A549 (cell line): ENCODE results near the gene CYFIP2. TPM values are rescaled to one million over a fixed set of nuclear protein-coding genes. Genes with fewer than 3 reads are reported as not detected.

ENCODE experiments used
- ATAC-seq, 2 experiments: fragments of 200-7000 bp in 1 of 2; fragments of >200 bp in 1 of 2; cut with Nextera tagmentation in 1 of 2; cut with Tn5 transposase in 1 of 2; 3 replicates each; pipeline versions ENCODE4 v1.8.0 to v1.9.1; 2018 to 2020; ENCODE audit warnings: mild to moderate bottlenecking in 1 of 2, moderate library complexity in 1 of 2
- CTCF ChIA-PET: fragments of 300-600 bp; sonication (Branson Sonifier 250); formaldehyde crosslinking; extraction: SDS; loops from one replicate; lab custom pipeline; 2021; ENCODE audit warnings: antibody characterized with exemption, inconsistent platforms; lab: Yijun Ruan, JAX
- POLR2A ChIA-PET: fragments of 350-600 bp; formaldehyde crosslinking; extraction: SDS; loops from one replicate; lab custom pipeline; 2021; ENCODE audit warnings: antibody characterized with exemption, inconsistent platforms; lab: Yijun Ruan, JAX
- DNase-seq, 2 experiments: peaks; one replicate each; pipeline versions ENCODE4 v3.0.0 to v3.0.0-alpha.2; 2011 to 2016; ENCODE audit warnings: low read depth in 1 of 2, low spot score in 1 of 2
- FAIRE-seq: peaks from 2 replicates; lab custom pipeline; 2011; peaks lifted over from hg19 to GRCh38; lab: Jason Lieb, UNC
- H3K27ac ChIP-seq, 2 experiments: fragments of >200 bp; sonication (Bioruptor Twin); formaldehyde crosslinking; 3 replicates each; pipeline ENCODE4 v1.5.1; 2016 to 2017
- H3K4me1 ChIP-seq: fragments of >200 bp; sonication (Bioruptor Twin); formaldehyde crosslinking; 3 replicates; pipeline ENCODE4 v1.6.1; 2016
- H3K4me2 ChIP-seq: fragments of >200 bp; sonication (Bioruptor Twin); formaldehyde crosslinking; 3 replicates; pipeline ENCODE4 v1.6.1; 2016
- H3K4me3 ChIP-seq: fragments of >200 bp; sonication (Bioruptor Twin); formaldehyde crosslinking; 3 replicates; pipeline ENCODE4 v1.5.1; 2016
- H3K9me3 ChIP-seq: fragments of >200 bp; sonication (Bioruptor Twin); formaldehyde crosslinking; 3 replicates; pipeline ENCODE4 v1.6.1; 2016
- CHD2 ChIP-seq: fragments of 150-350 bp; IDR thresholded peaks from 2 replicates; pipeline ENCODE4 v1.6.1; 2014; ENCODE audit warnings: low read length; ENCODE audit not compliant: partially characterized antibody
- CHD4 ChIP-seq: fragments of 200-600 bp; sonication (generic); IDR thresholded peaks from 2 replicates; pipeline ENCODE4 v1.6.1; 2016; ENCODE audit warnings: antibody characterized with exemption, mild to moderate bottlenecking, borderline replicate concordance
- CTCF ChIP-seq: fragments of >200 bp; sonication (Bioruptor Twin); formaldehyde crosslinking; IDR thresholded peaks from 3 replicates; pipeline ENCODE4 v1.5.1; 2016
- E2F6 ChIP-seq: IDR thresholded peaks from 2 replicates; pipeline ENCODE4 v1.6.1; 2012; ENCODE audit warnings: low read depth, borderline replicate concordance
- EHF ChIP-seq: fragments of 250-450 bp; sonication (Bioruptor Pico); IDR thresholded peaks from 2 replicates; pipeline ENCODE4 v1.5.0; 2020; ENCODE audit warnings: mild to moderate bottlenecking
- EP300 ChIP-seq, 2 experiments: fragments of >200 bp; sonication (Bioruptor Twin); formaldehyde crosslinking; IDR thresholded peaks; 2 replicates in 1 of 2; 3 replicates in 1 of 2; pipeline ENCODE4 v1.6.1; 2016 to 2017
- FOSB ChIP-seq: fragments of 250-450 bp; sonication (Bioruptor Pico); IDR thresholded peaks from 2 replicates; pipeline ENCODE4 v1.5.0; 2020; ENCODE audit warnings: mild to moderate bottlenecking, moderate library complexity
- FOXS1 ChIP-seq: fragments of 250-450 bp; sonication (Bioruptor Pico); IDR thresholded peaks from 2 replicates; pipeline ENCODE4 v1.5.0; 2020; ENCODE audit warnings: mild to moderate bottlenecking, moderate library complexity
- GATA3 ChIP-seq: IDR thresholded peaks from 2 replicates; pipeline ENCODE4 v1.6.1; 2012; ENCODE audit warnings: borderline replicate concordance
- HDAC2 ChIP-seq: fragments of 200-600 bp; sonication (generic); IDR thresholded peaks from 2 replicates; pipeline ENCODE4 v1.6.1; 2016
- HEYL ChIP-seq: fragments of 250-450 bp; sonication (Bioruptor Pico); IDR thresholded peaks from 2 replicates; pipeline ENCODE4 v1.8.0; 2021; ENCODE audit warnings: mild to moderate bottlenecking, moderate library complexity
- HOXA7 ChIP-seq: fragments of 250-450 bp; sonication (Bioruptor Pico); IDR thresholded peaks from 2 replicates; pipeline ENCODE4 v1.5.0; 2020; ENCODE audit warnings: mild to moderate bottlenecking, moderate library complexity
- HOXB13 ChIP-seq: fragments of 250-450 bp; sonication (Bioruptor Pico); IDR thresholded peaks from 2 replicates; pipeline ENCODE4 v1.5.0; 2020; ENCODE audit warnings: low read depth, mild to moderate bottlenecking, moderate library complexity
- JUN ChIP-seq, 2 experiments: fragments of >200 bp; sonication (Bioruptor Twin); formaldehyde crosslinking; IDR thresholded peaks; 2 replicates in 1 of 2; 3 replicates in 1 of 2; pipeline ENCODE4 v1.6.1; 2016 to 2017
- MAX ChIP-seq: IDR thresholded peaks from 2 replicates; pipeline ENCODE4 v1.6.1; 2012
- MYC ChIP-seq: IDR thresholded peaks from 2 replicates; pipeline ENCODE4 v1.6.1; 2012; ENCODE audit warnings: mild to moderate bottlenecking, inconsistent platforms, low read length, improper control_type of control experiment, borderline replicate concordance
- NFE2L2 ChIP-seq: fragments of 150-350 bp; conservative IDR thresholded peaks from 2 replicates; pipeline ENCODE4 v1.6.1; 2014; ENCODE audit warnings: low read length
- NPAS2 ChIP-seq: fragments of 250-450 bp; sonication (Bioruptor Pico); IDR thresholded peaks from 2 replicates; pipeline ENCODE4 v1.8.0; 2022; ENCODE audit warnings: mild to moderate bottlenecking, moderate library complexity, borderline replicate concordance
- RARB ChIP-seq: fragments of 250-450 bp; sonication (Bioruptor Pico); IDR thresholded peaks from 2 replicates; pipeline ENCODE4 v1.8.0; 2021; ENCODE audit warnings: mild to moderate bottlenecking, moderate library complexity
- RNF2 ChIP-seq: fragments of 200-600 bp; sonication (generic); IDR thresholded peaks from 2 replicates; pipeline ENCODE4 v1.6.1; 2016; ENCODE audit warnings: low read depth, mild to moderate bottlenecking, antibody characterized with exemption, moderate library complexity, borderline replicate concordance
- TFCP2L1 ChIP-seq: fragments of 250-450 bp; sonication (Bioruptor Pico); IDR thresholded peaks from 2 replicates; pipeline ENCODE4 v1.5.0; 2021; ENCODE audit warnings: mild to moderate bottlenecking
- USF2 ChIP-seq: fragments of 450-650 bp; IDR thresholded peaks from 2 replicates; pipeline ENCODE4 v1.6.1; 2014; ENCODE audit warnings: antibody characterized with exemption
- ZFP36 ChIP-seq: fragments of 450-650 bp; IDR thresholded peaks from 2 replicates; pipeline ENCODE4 v1.6.1; 2014; ENCODE audit warnings: borderline replicate concordance; ENCODE audit not compliant: partially characterized antibody
- ZSCAN20 ChIP-seq: fragments of 250-450 bp; sonication (Bioruptor Pico); IDR thresholded peaks from 2 replicates; pipeline ENCODE4 v1.8.0; 2022; ENCODE audit warnings: mild to moderate bottlenecking, moderate library complexity
- WGBS: methylation state at CpG from one replicate; pipeline ENCODE4 v1.1.6; 2017; ENCODE audit errors: missing lambda C conversion rate; 5-methylcytosine and 5-hydroxymethylcytosine counted together
- polyA plus RNA-seq, 4 experiments: library from polyadenylated mRNA; depleted of rRNA in 3 of 4; stranded (reverse); fragments of >200 nt; fragmentation: RNase III in 1 of 4; extraction: RNeasy Plus Mini Kit Qiagen cat#74134 plus additional on column Dnase treatment in 1 of 4; gene quantifications; 2 replicates in 3 of 4; 3 replicates in 1 of 4; pipeline ENCODE4 v1.2.3, GENCODE V29; 2011 to 2017
- TF ChIP-seq, protein P1 (sequence below): fragments of 200-600 bp; sonication (generic); IDR thresholded peaks from 2 replicates; pipeline ENCODE4 v1.6.1; 2016; ENCODE audit warnings: antibody characterized with exemption, mild to moderate bottlenecking, moderate library complexity
- TF ChIP-seq, protein P2 (sequence below): fragments of >200 bp; sonication (Bioruptor Twin); formaldehyde crosslinking; IDR thresholded peaks from 3 replicates; pipeline ENCODE4 v1.6.1; 2016
- TF ChIP-seq, protein P3 (sequence below): fragments of >200 bp; sonication (Bioruptor Twin); formaldehyde crosslinking; IDR thresholded peaks from 2 replicates; pipeline ENCODE4 v1.6.1; 2016

The CYFIP2 gene
- polyA plus RNA-seq, 2 of the 4 experiments (the other 2 are of a cell fraction): 9.0 to 18.6 TPM

DNA sequence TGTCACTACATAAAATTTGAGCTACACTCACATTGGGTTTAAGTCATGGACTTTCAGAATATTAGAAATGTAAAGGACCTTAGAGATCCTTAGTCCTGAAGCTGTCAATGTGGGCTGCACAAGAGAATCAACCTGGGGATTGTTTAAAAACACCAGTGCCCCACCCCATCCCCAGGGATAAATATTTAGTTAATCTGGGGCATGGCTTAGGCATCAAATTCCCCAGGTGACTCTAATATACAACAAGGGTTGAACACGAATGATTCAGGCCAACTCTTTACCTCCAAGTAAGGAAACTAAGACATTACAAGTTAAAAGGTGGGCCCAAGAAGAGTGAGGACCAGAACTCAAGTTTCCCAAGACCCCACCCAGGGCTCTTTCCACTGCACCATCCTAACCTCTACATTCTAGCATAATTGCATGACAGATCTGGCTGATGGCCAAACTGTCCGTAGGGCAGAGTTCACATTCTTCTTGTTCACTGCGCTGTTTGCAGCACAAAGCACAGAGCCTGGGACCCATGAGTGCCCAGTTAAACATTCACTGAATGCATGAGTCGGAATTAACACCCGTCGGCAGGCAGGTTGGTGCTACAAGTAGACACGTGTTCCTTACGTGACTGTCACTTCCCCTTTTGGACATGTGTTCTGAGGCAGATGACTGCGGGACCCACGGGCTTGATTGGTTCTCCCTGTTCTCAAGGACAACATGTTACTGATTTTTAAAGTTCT, 25.2 kb downstream of the CYFIP2 start:
- POLR2A ChIA-PET: no interaction called here
- H3K27ac ChIP-seq: peak overlapping the region; percentile 56 to 72; a peak in 5 of 6 replicates
- ATAC-seq: peak; percentile 69 to 85
- no peaks in the 10 kb centered on the region for H3K9me3 ChIP-seq
- peak; percentile 92 for FAIRE-seq
- TF ChIP-seq NPAS2 (CRISPR knock-in tag): no peak
- TF ChIP-seq E2F6: peak; percentile 68; the same call in 1 of the 2 replicates
- TF ChIP-seq, protein P1, sequence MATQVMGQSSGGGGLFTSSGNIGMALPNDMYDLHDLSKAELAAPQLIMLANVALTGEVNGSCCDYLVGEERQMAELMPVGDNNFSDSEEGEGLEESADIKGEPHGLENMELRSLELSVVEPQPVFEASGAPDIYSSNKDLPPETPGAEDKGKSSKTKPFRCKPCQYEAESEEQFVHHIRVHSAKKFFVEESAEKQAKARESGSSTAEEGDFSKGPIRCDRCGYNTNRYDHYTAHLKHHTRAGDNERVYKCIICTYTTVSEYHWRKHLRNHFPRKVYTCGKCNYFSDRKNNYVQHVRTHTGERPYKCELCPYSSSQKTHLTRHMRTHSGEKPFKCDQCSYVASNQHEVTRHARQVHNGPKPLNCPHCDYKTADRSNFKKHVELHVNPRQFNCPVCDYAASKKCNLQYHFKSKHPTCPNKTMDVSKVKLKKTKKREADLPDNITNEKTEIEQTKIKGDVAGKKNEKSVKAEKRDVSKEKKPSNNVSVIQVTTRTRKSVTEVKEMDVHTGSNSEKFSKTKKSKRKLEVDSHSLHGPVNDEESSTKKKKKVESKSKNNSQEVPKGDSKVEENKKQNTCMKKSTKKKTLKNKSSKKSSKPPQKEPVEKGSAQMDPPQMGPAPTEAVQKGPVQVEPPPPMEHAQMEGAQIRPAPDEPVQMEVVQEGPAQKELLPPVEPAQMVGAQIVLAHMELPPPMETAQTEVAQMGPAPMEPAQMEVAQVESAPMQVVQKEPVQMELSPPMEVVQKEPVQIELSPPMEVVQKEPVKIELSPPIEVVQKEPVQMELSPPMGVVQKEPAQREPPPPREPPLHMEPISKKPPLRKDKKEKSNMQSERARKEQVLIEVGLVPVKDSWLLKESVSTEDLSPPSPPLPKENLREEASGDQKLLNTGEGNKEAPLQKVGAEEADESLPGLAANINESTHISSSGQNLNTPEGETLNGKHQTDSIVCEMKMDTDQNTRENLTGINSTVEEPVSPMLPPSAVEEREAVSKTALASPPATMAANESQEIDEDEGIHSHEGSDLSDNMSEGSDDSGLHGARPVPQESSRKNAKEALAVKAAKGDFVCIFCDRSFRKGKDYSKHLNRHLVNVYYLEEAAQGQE: no peak
- TF ChIP-seq JUN (IDR thresholded peaks at IDR 0.05): 0 out of 5 replicates have a peak, but pooled peaks of 1 of the 2 experiments have one; percentile 19
- no peak for TF ChIP-seq EHF
- no peak for TF ChIP-seq CHD4
- TF ChIP-seq CTCF: no peak
- TF ChIP-seq USF2: peak; percentile 75
- TF ChIP-seq FOXS1 (CRISPR knock-in tag): no peak
- no peak for TF ChIP-seq HEYL (CRISPR knock-in tag)
- peak; percentile 34; the same call in 1 of the 2 replicates for TF ChIP-seq GATA3
- TF ChIP-seq, protein P2, sequence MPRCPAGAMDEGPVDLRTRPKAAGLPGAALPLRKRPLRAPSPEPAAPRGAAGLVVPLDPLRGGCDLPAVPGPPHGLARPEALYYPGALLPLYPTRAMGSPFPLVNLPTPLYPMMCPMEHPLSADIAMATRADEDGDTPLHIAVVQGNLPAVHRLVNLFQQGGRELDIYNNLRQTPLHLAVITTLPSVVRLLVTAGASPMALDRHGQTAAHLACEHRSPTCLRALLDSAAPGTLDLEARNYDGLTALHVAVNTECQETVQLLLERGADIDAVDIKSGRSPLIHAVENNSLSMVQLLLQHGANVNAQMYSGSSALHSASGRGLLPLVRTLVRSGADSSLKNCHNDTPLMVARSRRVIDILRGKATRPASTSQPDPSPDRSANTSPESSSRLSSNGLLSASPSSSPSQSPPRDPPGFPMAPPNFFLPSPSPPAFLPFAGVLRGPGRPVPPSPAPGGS: no peak
- TF ChIP-seq NFE2L2: no peak
- TF ChIP-seq MAX: peak; percentile 89
- TF ChIP-seq RARB: no peak
- no peak for TF ChIP-seq EP300 (IDR thresholded peaks at IDR 0.05)
- no peak for TF ChIP-seq HOXB13 (CRISPR knock-in tag)
- TF ChIP-seq HOXA7: no peak
- TF ChIP-seq MYC: no peak
- no peak for TF ChIP-seq TFCP2L1 (CRISPR knock-in tag)
- no peak for TF ChIP-seq HDAC2
- TF ChIP-seq CHD2: no peak
- TF ChIP-seq RNF2: no peak
- TF ChIP-seq, protein P3, sequence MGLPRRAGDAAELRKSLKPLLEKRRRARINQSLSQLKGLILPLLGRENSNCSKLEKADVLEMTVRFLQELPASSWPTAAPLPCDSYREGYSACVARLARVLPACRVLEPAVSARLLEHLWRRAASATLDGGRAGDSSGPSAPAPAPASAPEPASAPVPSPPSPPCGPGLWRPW: no peak
- TF ChIP-seq ZSCAN20: no peak
- no peak for TF ChIP-seq FOSB
- TF ChIP-seq ZFP36: no peak
- DNase-seq: peak; percentile 54 to 85
- peak overlapping the region; percentile 67 for H3K4me2 ChIP-seq
- no peak overlapping the region for H3K4me3 ChIP-seq
- CTCF ChIA-PET: interaction anchor here (0.6 kb wide), 1 partner anchor 14 kb away, joined by 3 read pairs; no protein-coding TSS in a partner anchor
- 4% methylated on average over 10 of the region's 10 CpGs for WGBS
- peaks cover 29% of the 10 kb centered on the region for H3K4me1 ChIP-seq
